GM23248 (cell line): ENCODE measurements around the gene FAM50B. TPM values are rescaled to one million over a fixed set of nuclear protein-coding genes. Genes with fewer than 3 reads are reported as not detected.

Experiments used
- DNase-seq: peaks from one replicate; pipeline ENCODE4 v3.0.0-alpha.2; 2015
- H2AFZ ChIP-seq: fragments of 200-600 bp; sonication (generic); 2 replicates; pipeline ENCODE4 v1.6.1; 2016; ENCODE audit warnings: antibody characterized with exemption
- H3F3A ChIP-seq: fragments of 200-600 bp; sonication (generic); 2 replicates; pipeline ENCODE4 v1.6.1; 2016; ENCODE audit warnings: mild to moderate bottlenecking, antibody characterized with exemption, mixed run types; ENCODE audit not compliant: insufficient read depth
- H3K27ac ChIP-seq: fragments of 200-600 bp; sonication (generic); 2 replicates; pipeline ENCODE4 v1.5.1; 2016; ENCODE audit warnings: mild to moderate bottlenecking
- H3K27me3 ChIP-seq: fragments of 200-600 bp; sonication (generic); replicated peaks from 2 replicates; pipeline ENCODE4 v1.6.1; 2016; ENCODE audit warnings: mild to moderate bottlenecking; ENCODE audit not compliant: insufficient read depth
- H3K36me3 ChIP-seq: fragments of 200-600 bp; sonication (generic); 2 replicates; pipeline ENCODE4 v1.6.1; 2016; ENCODE audit warnings: low read depth, mild to moderate bottlenecking
- H3K4me1 ChIP-seq: fragments of 200-600 bp; sonication (generic); 2 replicates; pipeline ENCODE4 v1.6.1; 2016; ENCODE audit warnings: mild to moderate bottlenecking; ENCODE audit not compliant: insufficient read depth
- H3K4me2 ChIP-seq: fragments of 200-600 bp; sonication (generic); one replicate; pipeline ENCODE4 v1.6.1; 2016; ENCODE audit warnings: mild to moderate bottlenecking; ENCODE audit not compliant: unreplicated experiment
- H3K4me3 ChIP-seq: fragments of 200-600 bp; sonication (generic); 2 replicates; pipeline ENCODE4 v1.5.1; 2016; ENCODE audit warnings: mild to moderate bottlenecking
- H3K79me2 ChIP-seq: fragments of 200-600 bp; sonication (generic); 2 replicates; pipeline ENCODE4 v1.6.1; 2016; ENCODE audit warnings: mild to moderate bottlenecking; ENCODE audit not compliant: insufficient read depth
- H3K9ac ChIP-seq: fragments of 200-600 bp; sonication (generic); 2 replicates; pipeline ENCODE4 v1.6.1; 2016; ENCODE audit warnings: mild to moderate bottlenecking
- H3K9me2 ChIP-seq: fragments of 200-600 bp; sonication (generic); 2 replicates; pipeline ENCODE4 v1.6.1; 2016; ENCODE audit warnings: mixed run types, mild to moderate bottlenecking, moderate library complexity; ENCODE audit not compliant: insufficient read depth
- H3K9me3 ChIP-seq: fragments of 200-600 bp; sonication (generic); one replicate; pipeline ENCODE4 v1.6.1; 2017; ENCODE audit warnings: low read depth
- H4K20me1 ChIP-seq: fragments of 200-600 bp; sonication (generic); 2 replicates; pipeline ENCODE4 v1.6.0; 2016; ENCODE audit not compliant: insufficient read depth
- EZH2 ChIP-seq: fragments of 200-600 bp; sonication (generic); IDR thresholded peaks from 2 replicates; pipeline ENCODE4 v1.6.1; 2018; ENCODE audit warnings: antibody characterized with exemption, mild to moderate bottlenecking; ENCODE audit not compliant: insufficient read depth, poor library complexity, severe bottlenecking
- EZH2phosphoT487 ChIP-seq: fragments of 200-600 bp; sonication (generic); IDR thresholded peaks from 2 replicates; pipeline ENCODE4 v1.6.1; 2018; ENCODE audit warnings: antibody characterized with exemption, moderate library complexity, mild to moderate bottlenecking, low read depth; ENCODE audit not compliant: insufficient read depth
- WGBS, 2 experiments: methylation state at CpG; one replicate each; pipeline ENCODE4 v1.1.6; 2015 to 2017; ENCODE audit warnings: low lambda C conversion rate in 2 of 2, low coverage in 1 of 2; ENCODE audit errors: missing lambda C conversion rate in 2 of 2; 5-methylcytosine and 5-hydroxymethylcytosine counted together
- in situ Hi-C: fragments of 300-500 bp; cut with MboI; formaldehyde crosslinking; loops from 2 replicates; pipeline ENCODE4 v1.15.0; 2020
- polyA plus RNA-seq: library from polyadenylated mRNA; unstranded; fragments of >200 nt; fragmentation: Nextera tagmentation; extraction: Ambion mirVana; gene quantifications from 2 replicates; pipeline ENCODE4 v1.2.1, GENCODE V29; 2016
- total RNA-seq: library from RNA; depleted of rRNA; stranded (reverse); fragments of >200 nt; shearing (Covaris generic); gene quantifications from 2 replicates; pipeline ENCODE4 v1.2.3, GENCODE V29; 2014

The FAM50B gene
- total and polyA plus RNA-seq, 2 experiments from 2014 or later, result 7.6 to 12.1 TPM

- Histone ChIP-seq H3K79me2 (no peaks in the 10 kb centered on the region), H4K20me1 (no peaks in the 10 kb centered on the region), H3K36me3 (no peaks in the 10 kb centered on the region), H3K9me3 (no peaks in the 10 kb centered on the region), H3K9ac (peak overlapping the region; percentile 18), H2AFZ (no peak overlapping the region), H3K4me2 (peak overlapping the region; percentile 88), H3K9me2 (no peaks in the 10 kb centered on the region), H3K4me3 (peak overlapping the region; percentile 15; the same call in 1 of the 2 replicates), H3K4me1 (peaks cover 47% of the 10 kb centered on the region), H3K27me3 (no peaks in the 10 kb centered on the region), H3F3A (peaks cover 37% of the 10 kb centered on the region), H3K27ac (peak overlapping the region; percentile 81)
- in situ Hi-C loops, result no loop called here
- WGBS, 2 experiments, result 26 to 28% methylated on average over 9 of the region's 9 CpGs
- peak; percentile 95 for DNase-seq
- TF ChIP-seq EZH2phosphoT487, result no peak
- TF ChIP-seq EZH2, result no peak
Measured at GRCh38 chr6:3841711-3842565, 7.2 kb upstream of the FAM50B start.

GRCh38 chr6:3843379-3844096 lies 5.6 kb upstream of the FAM50B start:
- in situ Hi-C loops, result no loop called here
- Histone ChIP-seq H2AFZ (peak overlapping the region; percentile 28), H3K36me3 (no peaks in the 10 kb centered on the region), H3K27ac (peak overlapping the region; percentile 81), H3K9ac (peak overlapping the region; percentile 42), H3K4me1 (peaks cover 47% of the 10 kb centered on the region), H3K4me2 (peak overlapping the region; percentile 88), H3K79me2 (no peaks in the 10 kb centered on the region), H4K20me1 (no peaks in the 10 kb centered on the region), H3K4me3 (peak overlapping the region; percentile 52), H3K27me3 (no peaks in the 10 kb centered on the region), H3K9me3 (no peaks in the 10 kb centered on the region), H3K9me2 (no peaks in the 10 kb centered on the region), H3F3A (peaks cover 37% of the 10 kb centered on the region)
- 24 to 26% methylated on average over 9 of the region's 9 CpGs for WGBS, 2 experiments
- DNase-seq, result peak; percentile 50
- TF ChIP-seq EZH2phosphoT487 (no peak), EZH2 (no peak)

- H3K4me3 ChIP-seq, result peak overlapping the region; percentile 52
- H4K20me1 ChIP-seq, result no peaks in the 10 kb centered on the region
- peak overlapping the region; percentile 42 for H3K9ac ChIP-seq
- peaks cover 47% of the 10 kb centered on the region for H3K4me1 ChIP-seq
- H2AFZ ChIP-seq, result peak overlapping the region; percentile 28
- no peaks in the 10 kb centered on the region for H3K79me2 ChIP-seq
- H3F3A ChIP-seq, result peaks cover 37% of the 10 kb centered on the region
- peak overlapping the region; percentile 88 for H3K4me2 ChIP-seq
- H3K27ac ChIP-seq, result peak overlapping the region; percentile 81
- TF ChIP-seq EZH2phosphoT487, result no peak
- TF ChIP-seq EZH2, result no peak
- DNase-seq, result peak; percentile 86
- H3K9me2 ChIP-seq, result no peaks in the 10 kb centered on the region
- 29 to 36% methylated on average over 5 of the region's 5 CpGs for WGBS, 2 experiments
- no peaks in the 10 kb centered on the region for H3K27me3 ChIP-seq
- no peaks in the 10 kb centered on the region for H3K36me3 ChIP-seq
- no peaks in the 10 kb centered on the region for H3K9me3 ChIP-seq
- in situ Hi-C loops, result no loop called here
Measured at GRCh38 chr6:3844097-3844463, 5.1 kb upstream of the FAM50B start.

- 0 out of 2 replicates have a peak overlapping the region, but pooled peaks have one; percentile 28 for H2AFZ ChIP-seq
- no peaks in the 10 kb centered on the region for H3K27me3 ChIP-seq
- no peak for DNase-seq
- H3K4me2 ChIP-seq, result no peak overlapping the region
- H4K20me1 ChIP-seq, result no peaks in the 10 kb centered on the region
- no peak overlapping the region for H3K9ac ChIP-seq
- peaks cover 11% of the 10 kb centered on the region for H3K79me2 ChIP-seq
- TF ChIP-seq EZH2phosphoT487 (no peak), EZH2 (no peak)
- H3K27ac ChIP-seq, result peak overlapping the region; percentile 92
- H3F3A ChIP-seq, result peaks cover 15% of the 10 kb centered on the region
- WGBS, 2 experiments, result 88 to 91% methylated on average over 3 of the region's 3 CpGs
- no peaks in the 10 kb centered on the region for H3K9me3 ChIP-seq
- in situ Hi-C loops, result no loop called here
- H3K9me2 ChIP-seq, result no peaks in the 10 kb centered on the region
- H3K4me1 ChIP-seq, result peaks cover 23% of the 10 kb centered on the region
- H3K4me3 ChIP-seq, result no peak overlapping the region
- no peaks in the 10 kb centered on the region for H3K36me3 ChIP-seq
Measured at GRCh38 chr6:3847521-3847920, 1.7 kb upstream of the FAM50B start.
